GM23248 (cell line): Measurements from ENCODE around the gene ADO. TPM values are rescaled to one million over a fixed set of nuclear protein-coding genes. Genes with fewer than 3 reads are reported as not detected.

ENCODE experiments used
- DNase-seq: peaks from one replicate; pipeline ENCODE4 v3.0.0-alpha.2; 2015
- H2AFZ ChIP-seq: fragments of 200-600 bp; sonication (generic); 2 replicates; pipeline ENCODE4 v1.6.1; 2016; ENCODE audit warnings: antibody characterized with exemption
- H3F3A ChIP-seq: fragments of 200-600 bp; sonication (generic); 2 replicates; pipeline ENCODE4 v1.6.1; 2016; ENCODE audit warnings: mild to moderate bottlenecking, antibody characterized with exemption, mixed run types; ENCODE audit not compliant: insufficient read depth
- H3K27ac ChIP-seq: fragments of 200-600 bp; sonication (generic); 2 replicates; pipeline ENCODE4 v1.5.1; 2016; ENCODE audit warnings: mild to moderate bottlenecking
- H3K27me3 ChIP-seq: fragments of 200-600 bp; sonication (generic); replicated peaks from 2 replicates; pipeline ENCODE4 v1.6.1; 2016; ENCODE audit warnings: mild to moderate bottlenecking; ENCODE audit not compliant: insufficient read depth
- H3K36me3 ChIP-seq: fragments of 200-600 bp; sonication (generic); 2 replicates; pipeline ENCODE4 v1.6.1; 2016; ENCODE audit warnings: low read depth, mild to moderate bottlenecking
- H3K4me1 ChIP-seq: fragments of 200-600 bp; sonication (generic); 2 replicates; pipeline ENCODE4 v1.6.1; 2016; ENCODE audit warnings: mild to moderate bottlenecking; ENCODE audit not compliant: insufficient read depth
- H3K4me2 ChIP-seq: fragments of 200-600 bp; sonication (generic); one replicate; pipeline ENCODE4 v1.6.1; 2016; ENCODE audit warnings: mild to moderate bottlenecking; ENCODE audit not compliant: unreplicated experiment
- H3K4me3 ChIP-seq: fragments of 200-600 bp; sonication (generic); 2 replicates; pipeline ENCODE4 v1.5.1; 2016; ENCODE audit warnings: mild to moderate bottlenecking
- H3K79me2 ChIP-seq: fragments of 200-600 bp; sonication (generic); 2 replicates; pipeline ENCODE4 v1.6.1; 2016; ENCODE audit warnings: mild to moderate bottlenecking; ENCODE audit not compliant: insufficient read depth
- H3K9ac ChIP-seq: fragments of 200-600 bp; sonication (generic); 2 replicates; pipeline ENCODE4 v1.6.1; 2016; ENCODE audit warnings: mild to moderate bottlenecking
- H3K9me2 ChIP-seq: fragments of 200-600 bp; sonication (generic); 2 replicates; pipeline ENCODE4 v1.6.1; 2016; ENCODE audit warnings: mixed run types, mild to moderate bottlenecking, moderate library complexity; ENCODE audit not compliant: insufficient read depth
- H3K9me3 ChIP-seq: fragments of 200-600 bp; sonication (generic); one replicate; pipeline ENCODE4 v1.6.1; 2017; ENCODE audit warnings: low read depth
- H4K20me1 ChIP-seq: fragments of 200-600 bp; sonication (generic); 2 replicates; pipeline ENCODE4 v1.6.0; 2016; ENCODE audit not compliant: insufficient read depth
- EZH2 ChIP-seq: fragments of 200-600 bp; sonication (generic); IDR thresholded peaks from 2 replicates; pipeline ENCODE4 v1.6.1; 2018; ENCODE audit warnings: antibody characterized with exemption, mild to moderate bottlenecking; ENCODE audit not compliant: insufficient read depth, poor library complexity, severe bottlenecking
- EZH2phosphoT487 ChIP-seq: fragments of 200-600 bp; sonication (generic); IDR thresholded peaks from 2 replicates; pipeline ENCODE4 v1.6.1; 2018; ENCODE audit warnings: antibody characterized with exemption, moderate library complexity, mild to moderate bottlenecking, low read depth; ENCODE audit not compliant: insufficient read depth
- WGBS, 2 experiments: methylation state at CpG; one replicate each; pipeline ENCODE4 v1.1.6; 2015 to 2017; ENCODE audit warnings: low lambda C conversion rate in 2 of 2, low coverage in 1 of 2; ENCODE audit errors: missing lambda C conversion rate in 2 of 2; 5-methylcytosine and 5-hydroxymethylcytosine counted together
- in situ Hi-C: fragments of 300-500 bp; cut with MboI; formaldehyde crosslinking; loops from 2 replicates; pipeline ENCODE4 v1.15.0; 2020
- polyA plus RNA-seq: library from polyadenylated mRNA; unstranded; fragments of >200 nt; fragmentation: Nextera tagmentation; extraction: Ambion mirVana; gene quantifications from 2 replicates; pipeline ENCODE4 v1.2.1, GENCODE V29; 2016
- total RNA-seq: library from RNA; depleted of rRNA; stranded (reverse); fragments of >200 nt; shearing (Covaris generic); gene quantifications from 2 replicates; pipeline ENCODE4 v1.2.3, GENCODE V29; 2014

ADO gene
- total and polyA plus RNA-seq, 2 experiments from 2014 or later: 5.5 to 38.8 TPM

- H3K9me2 ChIP-seq: no peaks in the 10 kb centered on the region
- in situ Hi-C loops: no loop called here
- H3F3A ChIP-seq: no peaks in the 10 kb centered on the region
- no peaks in the 10 kb centered on the region for H3K79me2 ChIP-seq
- H3K4me3 ChIP-seq: no peak overlapping the region
- no peak overlapping the region for H2AFZ ChIP-seq
- TF ChIP-seq EZH2phosphoT487: no peak
- TF ChIP-seq EZH2: no peak
- 60 to 62% methylated on average over 2 of the region's 2 CpGs for WGBS, 2 experiments
- H3K4me1 ChIP-seq: no peaks in the 10 kb centered on the region
- no peak overlapping the region for H3K4me2 ChIP-seq
- H3K9me3 ChIP-seq: no peaks in the 10 kb centered on the region
- peaks cover 15% of the 10 kb centered on the region for H3K27me3 ChIP-seq
- no peak overlapping the region for H3K27ac ChIP-seq
- H3K9ac ChIP-seq: no peak overlapping the region
- no peaks in the 10 kb centered on the region for H3K36me3 ChIP-seq
- DNase-seq: no peak
- no peaks in the 10 kb centered on the region for H4K20me1 ChIP-seq
Measured at GRCh38 chr10:62839590-62839989, 35.1 kb downstream of the ADO start.

GRCh38 chr10:62842983-62843382, 38.5 kb downstream of the ADO start:
- Histone ChIP-seq H3K4me1 (no peaks in the 10 kb centered on the region), H3F3A (no peaks in the 10 kb centered on the region), H3K79me2 (no peaks in the 10 kb centered on the region), H3K9me2 (no peaks in the 10 kb centered on the region), H3K9ac (no peak overlapping the region), H3K4me3 (no peak overlapping the region), H3K4me2 (no peak overlapping the region), H2AFZ (no peak overlapping the region), H3K27me3 (peaks cover 29% of the 10 kb centered on the region), H4K20me1 (no peaks in the 10 kb centered on the region), H3K9me3 (no peaks in the 10 kb centered on the region), H3K36me3 (no peaks in the 10 kb centered on the region), H3K27ac (no peak overlapping the region)
- no peak for TF ChIP-seq EZH2phosphoT487
- in situ Hi-C loops: no loop called here
- no peak for DNase-seq
- WGBS, 2 experiments: 38 to 48% methylated on average over 1 of the region's 1 CpG

GRCh38 chr10:62843600-62843999, 39.1 kb downstream of the ADO start:
- in situ Hi-C loops: no loop called here
- no peak overlapping the region for H3K27ac ChIP-seq
- TF ChIP-seq EZH2phosphoT487 (no peak), EZH2 (no peak)
- DNase-seq: no peak
- no peak overlapping the region for H2AFZ ChIP-seq
- no peaks in the 10 kb centered on the region for H3F3A ChIP-seq
- no peak overlapping the region for H3K4me2 ChIP-seq
- no peak overlapping the region for H3K9ac ChIP-seq
- no peak overlapping the region for H3K4me3 ChIP-seq
- peaks cover 29% of the 10 kb centered on the region for H3K27me3 ChIP-seq
- H3K79me2 ChIP-seq: no peaks in the 10 kb centered on the region
- H3K36me3 ChIP-seq: no peaks in the 10 kb centered on the region
- H3K4me1 ChIP-seq: no peaks in the 10 kb centered on the region
- 31 to 32% methylated on average over 3 of the region's 3 CpGs for WGBS, 2 experiments
- no peaks in the 10 kb centered on the region for H4K20me1 ChIP-seq
- no peaks in the 10 kb centered on the region for H3K9me2 ChIP-seq
- no peaks in the 10 kb centered on the region for H3K9me3 ChIP-seq

- TF ChIP-seq EZH2 (no peak), EZH2phosphoT487 (no peak)
- Histone ChIP-seq H3K9me3 (no peaks in the 10 kb centered on the region), H3F3A (no peaks in the 10 kb centered on the region), H3K4me3 (no peak overlapping the region), H3K9me2 (no peaks in the 10 kb centered on the region), H3K36me3 (no peaks in the 10 kb centered on the region), H2AFZ (no peak overlapping the region), H3K9ac (no peak overlapping the region), H3K27me3 (peaks cover 29% of the 10 kb centered on the region), H4K20me1 (no peaks in the 10 kb centered on the region), H3K79me2 (no peaks in the 10 kb centered on the region), H3K4me2 (no peak overlapping the region), H3K27ac (no peak overlapping the region), H3K4me1 (no peaks in the 10 kb centered on the region)
- 37 to 43% methylated on average over 7 of the region's 7 CpGs for WGBS, 2 experiments
- in situ Hi-C loops: no loop called here
- DNase-seq: peak; percentile 12
Measured at GRCh38 chr10:62844280-62845011, 39.9 kb downstream of the ADO start.

- no peak for TF ChIP-seq EZH2phosphoT487
- TF ChIP-seq EZH2: no peak
- Histone ChIP-seq H3K36me3 (no peaks in the 10 kb centered on the region), H4K20me1 (no peaks in the 10 kb centered on the region), H3K79me2 (no peaks in the 10 kb centered on the region), H3K27me3 (peaks cover 18% of the 10 kb centered on the region; the same call in 1 of the 2 replicates), H3K4me3 (no peak overlapping the region), H3K9me3 (no peaks in the 10 kb centered on the region), H3K9me2 (no peaks in the 10 kb centered on the region), H3K27ac (no peak overlapping the region), H2AFZ (no peak overlapping the region), H3K9ac (no peak overlapping the region), H3K4me2 (no peak overlapping the region), H3F3A (no peaks in the 10 kb centered on the region), H3K4me1 (no peaks in the 10 kb centered on the region)
- no peak for DNase-seq
- in situ Hi-C loops: no loop called here
Measured at GRCh38 chr10:62847433-62847832, 42.9 kb downstream of the ADO start.
